HG03039 (cell line): ENCODE measurements around the gene MARCHF10.

Source experiments
- ATAC-seq: cut with Tn5 transposase; IDR thresholded peaks from one replicate; pipeline ENCODE4 v1.9.1; 2021; ENCODE audit warnings: mild to moderate bottlenecking, moderate library complexity; ENCODE audit not compliant: unreplicated experiment

MARCHF10 gene

GRCh38 chr17:62681061-62681938 is 126.8 kb downstream of the MARCHF10 start:
- ATAC-seq, result no peak

GRCh38 chr17:62680541-62681052 is 127.5 kb downstream of the MARCHF10 start:
- ATAC-seq, result no peak

GRCh38 chr17:62679866-62680377 is 128.2 kb downstream of the MARCHF10 start:
- no peak for ATAC-seq

- no peak for ATAC-seq
These were observed 129.7 kb downstream of the MARCHF10 start for GRCh38 chr17:62678214-62678919.

- ATAC-seq, result no peak
These were observed 131.0 kb downstream of the MARCHF10 start for GRCh38 chr17:62676952-62677596.

- no peak for ATAC-seq
These were observed 131.7 kb downstream of the MARCHF10 start for GRCh38 chr17:62676231-62676943.

- ATAC-seq, result no peak
These were observed 132.4 kb downstream of the MARCHF10 start for GRCh38 chr17:62675701-62676100.

GRCh38 chr17:62675260-62675659 is 132.9 kb downstream of the MARCHF10 start:
- no peak for ATAC-seq

GRCh38 chr17:62674841-62675240 is 133.3 kb downstream of the MARCHF10 start:
- ATAC-seq, result no peak

GRCh38 chr17:62674363-62674739 is 133.8 kb downstream of the MARCHF10 start:
- ATAC-seq, result no peak

GRCh38 chr17:62673614-62674362 is 134.3 kb downstream of the MARCHF10 start:
- ATAC-seq, result no peak

- no peak for ATAC-seq
These were observed 135.2 kb downstream of the MARCHF10 start for GRCh38 chr17:62672957-62673356.

- no peak for ATAC-seq
These were observed 136.6 kb downstream of the MARCHF10 start for GRCh38 chr17:62671553-62671952.

- ATAC-seq, result no peak
These were observed 137.8 kb downstream of the MARCHF10 start for GRCh38 chr17:62670202-62670821.

GRCh38 chr17:62668091-62668804 is 139.9 kb downstream of the MARCHF10 start:
- no peak for ATAC-seq

- no peak for ATAC-seq
These were observed 141.1 kb downstream of the MARCHF10 start for GRCh38 chr17:62666801-62667591.

- ATAC-seq, result no peak
These were observed 141.9 kb downstream of the MARCHF10 start for GRCh38 chr17:62666061-62666800.
